Fibroblast of lung (primary cell): ENCODE data around the gene C1orf226. TPM values are rescaled to one million over a fixed set of nuclear protein-coding genes. Genes with fewer than 3 reads are reported as not detected.
"Not testable (repeated sequence)": the region's sequence is repeated elsewhere in the genome, so short reads cannot be mapped to it uniquely, and the experiment has no call there.

ENCODE experiments used
- DNase-seq, 2 donors: peaks; one replicate each; pipeline versions ENCODE4 v3.0.0 to v3.0.0-alpha.2; 2010; ENCODE audit warnings: low read depth in 2 of 2
- H2AFZ ChIP-seq: 2 replicates; pipeline ENCODE4 v1.5.1; 2012; ENCODE audit warnings: low read length, control low read depth, inconsistent platforms
- H3K27ac ChIP-seq: 2 replicates; pipeline ENCODE4 v1.5.1; 2011; ENCODE audit warnings: low read length, control low read depth; ENCODE audit not compliant: insufficient read depth
- H3K27me3 ChIP-seq: 2 replicates; pipeline ENCODE4 v1.5.1; 2011; ENCODE audit warnings: mild to moderate bottlenecking, low read length; ENCODE audit not compliant: control insufficient read depth, insufficient read depth
- H3K36me3 ChIP-seq: 2 replicates; pipeline ENCODE4 v1.5.1; 2011; ENCODE audit warnings: low read length; ENCODE audit not compliant: control insufficient read depth, insufficient read depth
- H3K4me1 ChIP-seq: 2 replicates; pipeline ENCODE4 v1.5.1; 2011; ENCODE audit warnings: low read length; ENCODE audit not compliant: control insufficient read depth, insufficient read depth; ENCODE audit errors: extremely low read depth
- H3K4me2 ChIP-seq: 2 replicates; pipeline ENCODE4 v1.5.1; 2011; ENCODE audit warnings: low read length, control low read depth; ENCODE audit not compliant: insufficient read depth; ENCODE audit errors: extremely low read depth
- H3K4me3 ChIP-seq, 4 experiments: fragments of 200-600 bp in 1 of 4; sonication (generic) in 1 of 4; replicated peaks in 1 of 4; 2 replicates each; pipeline ENCODE4 v1.5.1; 2011 to 2016; ENCODE audit warnings: low read length in 4 of 4, low read depth in 3 of 4, mild to moderate bottlenecking in 3 of 4, control low read depth in 2 of 4, inconsistent platforms in 1 of 4, mixed read lengths in 1 of 4; ENCODE audit not compliant: insufficient read depth in 1 of 4; ENCODE audit errors: control extremely low read depth in 1 of 4
- H3K79me2 ChIP-seq: 2 replicates; pipeline ENCODE4 v1.5.1; 2012; ENCODE audit warnings: mild to moderate bottlenecking, low read length, inconsistent platforms; ENCODE audit not compliant: control insufficient read depth, insufficient read depth
- H3K9ac ChIP-seq: 2 replicates; pipeline ENCODE4 v1.5.1; 2011; ENCODE audit warnings: mild to moderate bottlenecking, low read length, control low read depth; ENCODE audit not compliant: insufficient read depth
- H3K9me3 ChIP-seq: 2 replicates; pipeline ENCODE4 v1.5.1; 2012; ENCODE audit warnings: low read depth, low read length; ENCODE audit not compliant: control insufficient read depth, insufficient read depth
- H4K20me1 ChIP-seq: 2 replicates; pipeline ENCODE4 v1.5.1; 2011; ENCODE audit warnings: low read length; ENCODE audit not compliant: control insufficient read depth, insufficient read depth; ENCODE audit errors: extremely low read depth
- CTCF ChIP-seq, 2 donors: IDR thresholded peaks in 1 of 2; conservative IDR thresholded peaks in 1 of 2; 1 replicate in 1 of 2; 2 replicates in 1 of 2; pipeline ENCODE4 v1.5.1; 2011 to 2012; ENCODE audit warnings: low read length in 2 of 2, control low read depth in 1 of 2, inconsistent platforms in 1 of 2, low read depth in 1 of 2, mild to moderate bottlenecking in 1 of 2
- EZH2 ChIP-seq: IDR thresholded peaks from 2 replicates; pipeline ENCODE4 v1.5.1; 2012; ENCODE audit warnings: low read length, control low read depth, mild to moderate bottlenecking; ENCODE audit errors: missing control alignments
- polyA plus RNA-seq, 2 donors: library from polyadenylated mRNA; depleted of rRNA in 1 of 2; stranded (reverse) in 1 of 2; unstranded in 1 of 2; fragments of >200 nt; gene quantifications; 2 replicates each; pipeline ENCODE4 v1.2.1, GENCODE V29; 2011 to 2012; ENCODE audit warnings: missing spikeins in 1 of 2
- total RNA-seq: library from RNA; depleted of rRNA; stranded (reverse); fragments of >200 nt; gene quantifications from 2 replicates; pipeline ENCODE4 v1.2.1, GENCODE V29; 2014

Gene C1orf226
- total and polyA plus RNA-seq, 2 donors (not counting 1 experiment from before 2014, with no cell fraction given) = 0.10 to 0.33 TPM

- no peaks in the 10 kb centered on the region for H4K20me1 ChIP-seq
- no peak overlapping the region for H2AFZ ChIP-seq
- no peak overlapping the region for H3K9ac ChIP-seq
- H3K4me2 ChIP-seq = no peak overlapping the region
- no peaks in the 10 kb centered on the region for H3K36me3 ChIP-seq
- H3K27ac ChIP-seq = no peak overlapping the region
- H3K4me1 ChIP-seq = no peaks in the 10 kb centered on the region
- TF ChIP-seq CTCF (conservative IDR thresholded peaks at IDR 0.05 in 1 of 2, IDR thresholded peaks at IDR 0.05 in 1 of 2; ENCODE audit: low read depth in 1 of 2, low read length in 2 of 2) = no peak
- no peaks in the 10 kb centered on the region for H3K27me3 ChIP-seq
- DNase-seq = no peak
- H3K4me3 ChIP-seq = no peak overlapping the region
- H3K79me2 ChIP-seq = no peaks in the 10 kb centered on the region
- no peaks in the 10 kb centered on the region for H3K9me3 ChIP-seq
Observed at GRCh38 chr1:162421258-162422164, 40.0 kb downstream of the C1orf226 start.

GRCh38 chr1:162422662-162423375 lies 41.3 kb downstream of the C1orf226 start:
- Histone ChIP-seq H3K27ac (no peak overlapping the region), H3K36me3 (no peaks in the 10 kb centered on the region), H3K4me2 (no peak overlapping the region), H3K4me1 (no peaks in the 10 kb centered on the region), H4K20me1 (no peaks in the 10 kb centered on the region), H3K27me3 (no peaks in the 10 kb centered on the region), H3K4me3 (no peak overlapping the region), H3K9me3 (no peaks in the 10 kb centered on the region), H3K79me2 (no peaks in the 10 kb centered on the region), H2AFZ (no peak overlapping the region), H3K9ac (no peak overlapping the region)
- DNase-seq = no peak
- TF ChIP-seq CTCF (conservative IDR thresholded peaks at IDR 0.05 in 1 of 2, IDR thresholded peaks at IDR 0.05 in 1 of 2; ENCODE audit: low read depth in 1 of 2, low read length in 2 of 2) = no peak
- no peak for TF ChIP-seq EZH2

- TF ChIP-seq CTCF (conservative IDR thresholded peaks at IDR 0.05 in 1 of 2, IDR thresholded peaks at IDR 0.05 in 1 of 2; ENCODE audit: low read depth in 1 of 2, low read length in 2 of 2) (no peak), EZH2 (no peak)
- Histone ChIP-seq H3K27me3 (no peaks in the 10 kb centered on the region), H3K4me3 (no peak overlapping the region), H3K4me2 (no peak overlapping the region), H3K36me3 (no peaks in the 10 kb centered on the region), H3K4me1 (no peaks in the 10 kb centered on the region), H3K79me2 (no peaks in the 10 kb centered on the region), H3K9ac (no peak overlapping the region), H3K9me3 (no peaks in the 10 kb centered on the region), H4K20me1 (no peaks in the 10 kb centered on the region), H3K27ac (no peak overlapping the region), H2AFZ (no peak overlapping the region)
- no peak for DNase-seq
Observed at GRCh38 chr1:162430583-162430982, 49.1 kb downstream of the C1orf226 start.

GRCh38 chr1:162432977-162433713 lies 51.6 kb downstream of the C1orf226 start:
- H3K27ac ChIP-seq, H3K27me3 ChIP-seq, H3K36me3 ChIP-seq, H3K4me1 ChIP-seq, H4K20me1 ChIP-seq, H3K4me3 ChIP-seq, H3K9me3 ChIP-seq, H3K9ac ChIP-seq, H3K79me2 ChIP-seq, DNase-seq, H3K4me2 ChIP-seq, H2AFZ ChIP-seq: not testable (repeated sequence)
